Body of pancreas (tissue), 4 donors: ENCODE results near the gene PPFIA4.

Experiments used
- CTCF ChIP-seq, 7 experiments: fragments of 450-650 bp in 4 of 7; fragments of 200-600 bp in 3 of 7; sonication (generic) in 3 of 7; IDR thresholded peaks; one replicate each; pipeline ENCODE4 v1.5.1; 2016 to 2019; ENCODE audit warnings: antibody characterized with exemption in 7 of 7
- POLR2A ChIP-seq, 3 donors: fragments of 450-650 bp; IDR thresholded peaks; one replicate each; pipeline ENCODE4 v1.6.1; 2016; ENCODE audit warnings: antibody characterized with exemption in 3 of 3, mild to moderate bottlenecking in 2 of 3

- no peak for TF ChIP-seq POLR2A (IDR thresholded peaks at IDR 0.05)
- TF ChIP-seq CTCF (IDR thresholded peaks at IDR 0.05): no peak
These were observed 62.1 kb downstream of the PPFIA4 start for GRCh38 chr1:203088441-203088840.
